Kidney glomerular epithelial cell (primary cell): ENCODE results near the gene GMEB2.
"Not testable (repeated sequence)": the region's sequence is repeated elsewhere in the genome, so short reads cannot be mapped to it uniquely, and the experiment has no call there.

Experiments
- DNase-seq: peaks from one replicate; lab custom pipeline; 2025; lab: John Stamatoyannopoulos, UW

The GMEB2 gene

GRCh38 chr20:63612276-63612931 lies 14.5 kb downstream of the GMEB2 start:
- DNase-seq, result no peak

- no peak for DNase-seq
Observed at GRCh38 chr20:63611646-63612045, 15.3 kb downstream of the GMEB2 start.

- DNase-seq, result no peak
Observed at GRCh38 chr20:63610581-63611435, 16.1 kb downstream of the GMEB2 start.

GRCh38 chr20:63606686-63607085 lies 20.2 kb downstream of the GMEB2 start:
- DNase-seq, result no peak

- DNase-seq, result no peak
Observed at GRCh38 chr20:63602321-63602720, 24.6 kb downstream of the GMEB2 start.

- not testable (repeated sequence) for DNase-seq
Observed at GRCh38 chr20:63601679-63602078, 25.2 kb downstream of the GMEB2 start.

GRCh38 chr20:63599396-63600050 lies 27.4 kb downstream of the GMEB2 start:
- no peak for DNase-seq

- DNase-seq, result no peak
Observed at GRCh38 chr20:63598479-63599395, 28.2 kb downstream of the GMEB2 start.

- DNase-seq, result no peak
Observed at GRCh38 chr20:63597651-63598478, 29.0 kb downstream of the GMEB2 start.

- DNase-seq, result no peak
Observed at GRCh38 chr20:63596423-63596822, 30.5 kb downstream of the GMEB2 start.

- DNase-seq, result no peak
Observed at GRCh38 chr20:63595416-63596127, 31.3 kb downstream of the GMEB2 start.

- no peak for DNase-seq
Observed at GRCh38 chr20:63594043-63594561, 32.8 kb downstream of the GMEB2 start.

- no peak for DNase-seq
Observed at GRCh38 chr20:63592661-63593060, 34.2 kb downstream of the GMEB2 start.

- no peak for DNase-seq
Observed at GRCh38 chr20:63591786-63592355, 35.0 kb downstream of the GMEB2 start.

- DNase-seq, result no peak
Observed at GRCh38 chr20:63591147-63591533, 35.8 kb downstream of the GMEB2 start.

- DNase-seq, result no peak
Observed at GRCh38 chr20:63590218-63591146, 36.4 kb downstream of the GMEB2 start.

- no peak for DNase-seq
Observed at GRCh38 chr20:63589261-63590217, 37.4 kb downstream of the GMEB2 start.
